Measurements from ENCODE around the gene GSTA1.
"Not testable (repeated sequence)": the region's sequence is repeated elsewhere in the genome, so short reads cannot be mapped to it uniquely, and the experiment has no call there.

Gene GSTA1

DNA sequence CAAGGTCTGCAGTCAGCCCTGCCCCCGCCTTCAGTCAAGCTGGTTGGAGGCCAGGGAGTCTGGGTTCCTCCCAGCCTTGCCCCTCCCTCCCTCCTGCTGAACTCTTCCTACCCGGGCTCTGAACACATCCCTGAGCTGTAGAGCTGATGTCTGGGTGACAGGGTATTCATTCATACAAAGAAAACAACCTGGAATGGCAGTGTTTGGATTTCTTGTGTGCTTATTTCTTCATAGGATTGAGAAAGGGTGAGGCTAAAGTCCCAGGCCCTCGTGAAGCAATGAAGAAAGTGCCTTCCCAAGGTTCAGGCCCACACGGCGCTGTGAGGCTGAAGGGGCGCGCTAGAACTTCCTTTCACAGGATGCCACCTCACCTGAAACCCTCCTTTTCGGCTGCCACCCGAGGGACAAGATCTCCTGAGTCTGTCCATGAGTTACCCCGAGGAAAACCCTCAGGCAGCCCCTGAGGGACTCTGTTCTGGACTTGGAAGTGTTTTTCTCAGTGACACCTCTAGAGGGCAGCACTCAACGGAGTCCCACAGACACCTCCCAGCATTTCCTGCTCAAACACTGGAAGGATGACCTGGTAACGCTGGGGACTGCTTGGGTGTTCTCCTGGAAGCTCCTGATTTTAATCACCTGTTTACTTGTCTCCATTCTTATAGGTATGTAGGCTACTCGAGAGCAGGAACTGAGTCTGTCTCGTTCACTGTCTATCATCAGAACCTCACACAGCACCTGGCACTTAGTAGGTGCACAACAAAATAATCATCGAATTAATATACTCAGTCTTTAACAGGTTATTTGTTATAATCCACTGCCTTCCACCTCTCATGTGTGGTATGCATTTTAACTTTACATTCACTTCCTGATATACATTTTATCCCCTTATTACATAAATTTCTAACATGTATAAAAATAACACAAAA, 11.8 kb upstream of the GSTA1 start:
- peak; percentile 57 for DNase-seq (ENCODE audit: low read depth)
- TF ChIP-seq, protein P1, sequence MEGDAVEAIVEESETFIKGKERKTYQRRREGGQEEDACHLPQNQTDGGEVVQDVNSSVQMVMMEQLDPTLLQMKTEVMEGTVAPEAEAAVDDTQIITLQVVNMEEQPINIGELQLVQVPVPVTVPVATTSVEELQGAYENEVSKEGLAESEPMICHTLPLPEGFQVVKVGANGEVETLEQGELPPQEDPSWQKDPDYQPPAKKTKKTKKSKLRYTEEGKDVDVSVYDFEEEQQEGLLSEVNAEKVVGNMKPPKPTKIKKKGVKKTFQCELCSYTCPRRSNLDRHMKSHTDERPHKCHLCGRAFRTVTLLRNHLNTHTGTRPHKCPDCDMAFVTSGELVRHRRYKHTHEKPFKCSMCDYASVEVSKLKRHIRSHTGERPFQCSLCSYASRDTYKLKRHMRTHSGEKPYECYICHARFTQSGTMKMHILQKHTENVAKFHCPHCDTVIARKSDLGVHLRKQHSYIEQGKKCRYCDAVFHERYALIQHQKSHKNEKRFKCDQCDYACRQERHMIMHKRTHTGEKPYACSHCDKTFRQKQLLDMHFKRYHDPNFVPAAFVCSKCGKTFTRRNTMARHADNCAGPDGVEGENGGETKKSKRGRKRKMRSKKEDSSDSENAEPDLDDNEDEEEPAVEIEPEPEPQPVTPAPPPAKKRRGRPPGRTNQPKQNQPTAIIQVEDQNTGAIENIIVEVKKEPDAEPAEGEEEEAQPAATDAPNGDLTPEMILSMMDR (conservative IDR thresholded peaks at IDR 0.05; ENCODE audit: low read depth, low read length): peak; percentile 74
- no peak overlapping the region for H3K4me3 ChIP-seq (ENCODE audit: low read depth, low read length)

DNA sequence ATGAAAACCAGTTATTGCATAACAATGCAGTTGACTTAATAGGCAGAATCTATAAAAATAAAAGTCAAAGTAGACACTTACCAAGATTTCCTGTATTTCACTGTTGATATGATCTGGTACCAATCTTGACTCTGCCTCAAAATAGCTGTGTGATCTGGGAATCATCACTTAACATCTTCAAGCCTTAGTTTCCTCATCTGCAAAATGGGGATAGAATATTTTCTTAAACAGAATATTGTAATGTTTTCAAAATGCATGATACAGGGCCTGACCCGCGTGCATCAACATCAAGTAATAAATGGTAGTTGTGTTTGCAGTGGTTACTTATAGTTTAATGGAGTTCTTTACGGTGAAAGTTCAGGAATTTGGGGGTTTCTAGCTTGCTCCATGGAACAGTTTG, 10.9 kb upstream of the GSTA1 start:
- DNase-seq (ENCODE audit: low read depth); H3K4me3 ChIP-seq (ENCODE audit: low read depth, low read length): not testable (repeated sequence)

DNA sequence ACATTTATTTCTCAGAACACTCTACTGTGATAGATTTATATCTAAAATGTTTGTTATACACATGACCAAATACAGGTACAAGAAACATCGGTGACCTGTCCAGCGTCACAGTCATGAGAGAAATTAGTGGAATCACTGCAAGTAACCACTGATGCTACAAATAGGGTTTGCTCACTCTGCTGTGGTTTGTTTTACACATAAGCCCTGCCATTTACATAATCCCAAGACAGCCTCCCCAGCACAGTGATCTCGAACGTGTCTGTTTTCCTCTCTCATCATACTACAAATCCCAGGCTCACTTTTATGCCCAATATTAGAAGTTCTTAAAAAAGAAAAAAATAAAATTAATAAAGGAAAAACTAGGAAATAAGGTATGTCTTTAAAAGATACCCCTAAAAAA, 6.2 kb upstream of the GSTA1 start:
- H3K4me3 ChIP-seq (ENCODE audit: low read depth, low read length); DNase-seq (ENCODE audit: low read depth): not testable (repeated sequence)

DNA sequence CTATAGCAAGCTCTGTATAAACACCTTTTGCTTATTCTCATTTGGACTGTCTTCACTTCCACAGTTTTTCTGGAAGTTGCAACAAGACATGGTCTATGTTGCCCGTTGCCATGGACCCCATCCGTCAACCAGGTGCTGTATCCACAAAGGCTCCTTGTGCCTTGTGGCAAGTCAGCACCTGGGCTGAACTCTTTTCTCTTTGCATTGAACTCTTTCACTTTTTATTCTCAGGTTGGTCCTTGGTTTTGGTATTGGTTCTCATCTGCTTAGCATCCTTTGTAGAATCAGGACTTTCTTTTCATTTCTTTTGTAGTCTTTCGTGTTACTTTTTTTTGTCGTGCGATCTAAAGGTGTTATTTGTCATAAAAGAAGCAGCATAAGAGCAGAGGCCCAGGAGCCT, 5.0 kb upstream of the GSTA1 start:
- DNase-seq (ENCODE audit: low read depth): no peak
- TF ChIP-seq, protein P1 (conservative IDR thresholded peaks at IDR 0.05; ENCODE audit: low read depth, low read length): no peak
- no peak overlapping the region for H3K4me3 ChIP-seq (ENCODE audit: low read depth, low read length)

DNA sequence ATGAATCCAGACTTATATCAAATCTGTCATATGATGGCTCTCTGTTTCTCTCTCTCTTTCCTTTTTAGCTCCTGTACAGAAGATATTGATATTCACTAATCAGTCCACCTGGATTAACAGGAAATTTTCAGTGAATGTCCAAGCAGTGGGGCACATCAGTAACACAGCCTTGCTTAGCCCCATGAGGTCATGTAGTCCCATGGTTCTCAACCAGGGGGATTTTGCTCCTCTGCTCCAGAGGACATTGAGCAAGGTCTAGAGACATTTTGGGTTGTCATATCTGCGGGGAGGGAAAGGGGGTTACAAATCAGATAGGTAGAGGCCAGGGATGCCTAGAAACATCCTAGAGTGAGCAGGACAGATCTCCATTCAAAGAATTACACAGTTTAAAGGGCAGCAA, 810 bp downstream of the GSTA1 start:
- DNase-seq (ENCODE audit: low read depth): no peak
- no peak overlapping the region for H3K4me3 ChIP-seq (ENCODE audit: low read depth, low read length)
- TF ChIP-seq, protein P1 (conservative IDR thresholded peaks at IDR 0.05; ENCODE audit: low read depth, low read length): no peak

DNA sequence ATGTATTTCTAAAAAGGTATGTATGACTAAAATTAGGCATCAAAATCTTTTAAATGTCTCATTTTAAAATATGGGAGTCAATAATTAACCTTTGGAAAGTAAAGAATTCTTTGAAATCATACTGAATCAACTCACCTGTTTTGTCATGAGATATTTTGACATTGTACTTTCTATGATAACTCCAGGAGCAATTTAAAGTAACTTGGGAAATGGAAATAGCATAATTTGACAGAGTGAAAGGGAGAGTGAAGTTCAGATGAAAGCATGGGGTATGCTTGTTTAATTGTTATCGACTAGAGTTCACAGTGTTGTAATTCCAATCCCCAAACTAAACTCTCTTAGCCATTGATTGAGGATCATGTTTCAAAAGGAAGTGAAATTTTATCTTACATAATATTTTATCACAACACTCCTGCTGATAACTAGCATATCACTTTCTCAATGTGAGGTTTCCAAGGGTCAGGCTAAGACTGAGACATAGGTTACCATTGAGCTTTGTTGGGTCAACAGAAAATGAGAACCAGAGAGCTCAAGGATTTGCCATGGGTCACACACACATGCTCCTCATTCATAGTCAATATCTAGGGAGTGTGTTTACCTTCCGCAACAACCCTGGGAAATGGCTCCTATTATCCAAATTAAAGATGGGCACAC, 2.3 kb downstream of the GSTA1 start:
- DNase-seq (ENCODE audit: low read depth): no peak

DNA sequence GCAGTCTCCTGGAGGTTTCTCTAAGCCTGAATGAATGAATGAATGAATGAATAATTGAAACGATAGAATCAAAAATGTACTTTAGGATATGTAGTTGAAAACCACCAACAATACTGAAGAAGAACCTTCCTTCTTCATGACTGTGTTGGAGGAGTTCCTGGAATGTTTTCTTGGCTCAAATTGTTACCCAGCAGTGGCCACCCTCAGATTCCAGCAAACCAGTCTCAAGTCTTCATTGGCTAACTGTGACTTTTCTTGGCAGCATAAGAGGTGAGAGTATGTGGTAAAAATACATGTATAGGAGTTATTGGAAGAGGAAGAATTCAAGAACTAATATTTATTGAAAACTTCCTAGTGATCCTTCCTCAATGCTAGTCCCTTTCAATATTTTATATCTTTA, 4.3 kb downstream of the GSTA1 start:
- peak; percentile 35 for DNase-seq (ENCODE audit: low read depth)
- not testable (repeated sequence) for H3K4me3 ChIP-seq (ENCODE audit: low read depth, low read length)

More for the DNA sequence above, 2.3 kb downstream of the GSTA1 start:
- H3K4me3 ChIP-seq (ENCODE audit: low read depth, low read length): no peak overlapping the region
- TF ChIP-seq, protein P1 (conservative IDR thresholded peaks at IDR 0.05; ENCODE audit: low read depth, low read length): no peak

DNA sequence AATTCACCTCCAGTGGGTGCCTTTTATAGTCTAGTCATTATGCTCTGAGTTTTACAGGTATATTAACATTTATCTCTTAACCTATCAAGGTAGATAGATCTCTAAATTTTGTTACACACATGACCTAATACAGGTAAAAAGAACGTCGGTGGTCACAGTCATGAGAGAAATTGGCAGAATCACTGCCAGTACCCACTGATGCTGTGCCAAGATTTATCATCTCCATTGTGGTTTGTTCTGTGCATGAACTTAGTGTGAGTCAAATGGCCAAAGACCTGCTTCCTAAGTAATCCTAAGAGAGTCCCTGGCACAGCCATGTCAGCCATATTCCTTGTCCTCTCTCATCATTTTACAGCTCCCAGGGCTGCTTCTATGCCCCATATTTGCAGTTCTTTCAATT, 9.2 kb downstream of the GSTA1 start:
- not testable (repeated sequence) for DNase-seq (ENCODE audit: low read depth); H3K4me3 ChIP-seq (ENCODE audit: low read depth, low read length)

DNA sequence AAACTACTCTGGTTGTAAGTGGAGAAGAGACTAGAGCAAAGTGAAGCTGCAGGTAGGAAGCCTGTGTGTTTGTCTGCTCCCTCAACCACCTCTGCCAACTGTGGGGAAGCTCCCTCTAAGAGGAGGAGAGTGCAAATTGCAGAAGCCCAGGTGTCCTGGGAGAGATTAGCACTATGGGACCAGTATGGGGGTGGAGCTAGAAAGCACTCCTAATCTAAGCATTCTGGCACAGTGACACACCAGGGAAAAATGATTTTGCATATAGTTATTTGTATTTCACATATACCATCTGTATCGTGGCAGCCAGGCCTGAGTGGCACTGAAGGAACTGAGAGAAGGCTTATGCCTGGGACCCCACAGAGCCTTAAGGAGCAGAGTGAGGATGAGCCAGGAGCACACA, 12.8 kb downstream of the GSTA1 start:
- TF ChIP-seq, protein P1 (conservative IDR thresholded peaks at IDR 0.05; ENCODE audit: low read depth, low read length): no peak
- no peak for DNase-seq (ENCODE audit: low read depth)
- no peak overlapping the region for H3K4me3 ChIP-seq (ENCODE audit: low read depth, low read length)

DNA sequence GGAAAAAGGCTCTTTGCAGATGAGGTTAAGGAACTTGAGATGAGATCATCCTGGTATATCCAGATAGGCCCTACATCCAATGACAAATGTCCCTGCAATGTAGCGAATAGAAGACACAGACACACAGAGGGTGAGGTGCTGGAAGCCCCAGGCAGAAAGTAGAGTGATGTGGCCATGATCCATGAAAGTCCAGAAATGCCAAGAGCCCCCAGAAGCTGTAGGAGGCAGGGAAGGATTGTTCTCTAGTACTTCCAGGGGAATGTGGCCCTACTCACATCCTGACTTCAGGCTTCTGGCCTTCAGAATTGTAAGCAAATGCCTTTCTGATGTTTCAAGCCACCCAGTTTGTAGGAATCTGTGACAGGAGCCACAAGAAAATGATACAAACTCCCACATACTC, 14.0 kb downstream of the GSTA1 start:
- H3K4me3 ChIP-seq (ENCODE audit: low read depth, low read length); DNase-seq (ENCODE audit: low read depth): not testable (repeated sequence)

All from choroid plexus epithelial cell (primary cell).